Gastrocnemius medialis (tissue), 4 donors: ENCODE data around the gene CHI3L1.

Experiments
- CTCF ChIP-seq, 5 experiments: fragments of 450-650 bp in 3 of 5; fragments of 200-600 bp in 2 of 5; sonication (generic) in 2 of 5; IDR thresholded peaks in 4 of 5; conservative IDR thresholded peaks in 1 of 5; 1 replicate in 4 of 5; 2 replicates in 1 of 5; pipeline ENCODE4 v1.5.1; 2016 to 2019; ENCODE audit warnings: antibody characterized with exemption in 5 of 5, mild to moderate bottlenecking in 3 of 5, moderate library complexity in 3 of 5
- POLR2A ChIP-seq, 2 donors: fragments of 450-650 bp; IDR thresholded peaks; one replicate each; pipeline ENCODE4 v1.6.1; 2017; ENCODE audit warnings: antibody characterized with exemption in 2 of 2, mild to moderate bottlenecking in 2 of 2, moderate library complexity in 2 of 2

DNA sequence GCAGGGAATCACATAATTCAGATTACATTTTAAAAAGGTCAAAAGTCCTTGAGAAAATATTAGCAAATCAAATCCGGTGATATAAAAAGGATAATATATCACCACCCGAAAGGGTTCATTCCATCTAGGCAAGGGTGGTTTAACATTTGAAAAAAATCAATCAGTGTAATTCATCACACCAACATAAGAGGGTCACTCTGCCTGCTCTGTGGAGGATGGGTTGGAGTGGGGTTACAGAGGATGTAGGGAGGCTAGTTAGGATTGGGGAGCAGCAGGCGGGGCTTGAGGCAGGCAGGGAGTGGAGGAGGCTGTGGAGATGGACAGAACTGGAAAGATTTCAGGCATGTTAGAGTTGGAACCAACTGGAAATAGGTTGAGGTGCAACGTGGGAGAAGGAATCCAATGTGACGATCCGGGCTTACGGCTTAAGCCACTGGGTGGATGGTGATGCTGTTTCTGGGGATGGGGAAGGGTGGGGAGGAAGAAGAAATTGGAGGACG lies 46.5 kb downstream of the CHI3L1 start:
- TF ChIP-seq CTCF (IDR thresholded peaks at IDR 0.05 in 4 of 5, conservative IDR thresholded peaks at IDR 0.05 in 1 of 5), result no peak
- no peak for TF ChIP-seq POLR2A (IDR thresholded peaks at IDR 0.05)
